H9 (cell line): ENCODE results near the gene BICRAL. TPM values are rescaled to one million over a fixed set of nuclear protein-coding genes. Genes with fewer than 3 reads are reported as not detected.

Experiments used
- DNase-seq: peaks from one replicate; pipeline ENCODE4 v3.0.0-alpha.2; 2017
- H2AFZ ChIP-seq: one replicate; pipeline ENCODE4 v1.6.1; 2013; ENCODE audit warnings: mild to moderate bottlenecking, low read length, control low read depth, moderate library complexity
- H2AK5ac ChIP-seq: 2 replicates; pipeline ENCODE4 v1.6.1; 2013; ENCODE audit warnings: low read length, control low read depth, mixed read lengths; ENCODE audit not compliant: insufficient read length
- H2BK120ac ChIP-seq: one replicate; pipeline ENCODE4 v1.6.1; 2013; ENCODE audit warnings: low read depth, mild to moderate bottlenecking, low read length, control low read depth, inconsistent platforms; ENCODE audit not compliant: poor library complexity, severe bottlenecking
- H2BK12ac ChIP-seq: 2 replicates; pipeline ENCODE4 v1.6.1; 2013; ENCODE audit warnings: low read length, control low read depth, mixed read lengths, low read depth; ENCODE audit not compliant: insufficient read length
- H2BK15ac ChIP-seq: 2 replicates; pipeline ENCODE4 v1.6.1; 2013; ENCODE audit warnings: low read depth, low read length, control low read depth
- H2BK20ac ChIP-seq: one replicate; pipeline ENCODE4 v1.6.1; 2013; ENCODE audit warnings: low read depth, mild to moderate bottlenecking, low read length, control low read depth, inconsistent platforms; ENCODE audit not compliant: poor library complexity, severe bottlenecking
- H2BK5ac ChIP-seq: 2 replicates; pipeline ENCODE4 v1.6.1; 2013; ENCODE audit warnings: low read length, control low read depth, mixed read lengths; ENCODE audit not compliant: insufficient read length
- H3K14ac ChIP-seq: 2 replicates; pipeline ENCODE4 v1.6.1; 2013; ENCODE audit warnings: low read length, control low read depth; ENCODE audit not compliant: insufficient read depth
- H3K18ac ChIP-seq: 2 replicates; pipeline ENCODE4 v1.6.1; 2013; ENCODE audit warnings: low read depth, mild to moderate bottlenecking, mixed read lengths, low read length, control low read depth; ENCODE audit not compliant: insufficient read length
- H3K23ac ChIP-seq: 2 replicates; pipeline ENCODE4 v1.6.1; 2013; ENCODE audit warnings: low read length, control low read depth, mixed read lengths, low read depth; ENCODE audit not compliant: insufficient read length
- H3K23me2 ChIP-seq: 2 replicates; pipeline ENCODE4 v1.6.1; 2013; ENCODE audit warnings: low read depth, mild to moderate bottlenecking, mixed read lengths, low read length, control low read depth; ENCODE audit not compliant: insufficient read length, poor library complexity, severe bottlenecking
- H3K27ac ChIP-seq: 2 replicates; pipeline ENCODE4 v1.5.1; 2013; ENCODE audit warnings: low read length, control low read depth, mixed read lengths, low read depth; ENCODE audit not compliant: insufficient read length
- H3K27me3 ChIP-seq: 2 replicates; pipeline ENCODE4 v1.6.1; 2013; ENCODE audit warnings: low read length, control low read depth, inconsistent platforms; ENCODE audit not compliant: insufficient read depth
- H3K4ac ChIP-seq: 2 replicates; pipeline ENCODE4 v1.6.1; 2013; ENCODE audit warnings: low read depth, mild to moderate bottlenecking, control low read depth, inconsistent platforms, low read length, moderate library complexity
- H3K4me1 ChIP-seq: 2 replicates; pipeline ENCODE4 v1.6.1; 2013; ENCODE audit warnings: low read length, control low read depth, inconsistent platforms; ENCODE audit not compliant: insufficient read depth
- H3K4me2 ChIP-seq: 2 replicates; pipeline ENCODE4 v1.6.1; 2013; ENCODE audit warnings: low read length, control low read depth, mixed read lengths; ENCODE audit not compliant: insufficient read length, insufficient read depth
- H3K56ac ChIP-seq: 2 replicates; pipeline ENCODE4 v1.6.1; 2013; ENCODE audit warnings: low read depth, mild to moderate bottlenecking, mixed read lengths, low read length, control low read depth; ENCODE audit not compliant: insufficient read length
- H3K79me1 ChIP-seq: 2 replicates; pipeline ENCODE4 v1.6.1; 2013; ENCODE audit warnings: low read depth, mild to moderate bottlenecking, moderate library complexity, low read length, control low read depth, inconsistent platforms; ENCODE audit not compliant: insufficient read depth, poor library complexity, severe bottlenecking
- H3K79me2 ChIP-seq: 2 replicates; pipeline ENCODE4 v1.6.1; 2013; ENCODE audit warnings: low read length, control low read depth, inconsistent platforms; ENCODE audit not compliant: insufficient read depth
- H3K9ac ChIP-seq: 2 replicates; pipeline ENCODE4 v1.6.1; 2013; ENCODE audit warnings: low read length, control low read depth, mixed read lengths; ENCODE audit not compliant: insufficient read length; ENCODE audit errors: extremely low read depth
- H3K9me3 ChIP-seq: one replicate; pipeline ENCODE4 v1.6.1; 2013; ENCODE audit warnings: low read depth, low read length, inconsistent platforms; ENCODE audit not compliant: control insufficient read depth
- H3T11ph ChIP-seq: one replicate; pipeline ENCODE4 v1.6.1; 2013; ENCODE audit warnings: mild to moderate bottlenecking, low read length, control low read depth, inconsistent platforms
- H4K20me1 ChIP-seq: one replicate; pipeline ENCODE4 v1.6.1; 2013; ENCODE audit not compliant: control insufficient read depth, insufficient read length, insufficient read depth
- H4K5ac ChIP-seq: 2 replicates; pipeline ENCODE4 v1.6.1; 2013; ENCODE audit warnings: low read depth, mild to moderate bottlenecking, mixed read lengths, low read length, control low read depth; ENCODE audit not compliant: insufficient read length
- H4K8ac ChIP-seq: replicated peaks from 2 replicates; pipeline ENCODE4 v1.6.1; 2013; ENCODE audit warnings: low read length, control low read depth, mixed read lengths, low read depth; ENCODE audit not compliant: insufficient read length
- H4K91ac ChIP-seq: 2 replicates; pipeline ENCODE4 v1.6.1; 2013; ENCODE audit warnings: low read depth, mild to moderate bottlenecking, moderate library complexity, mixed read lengths, low read length, control low read depth; ENCODE audit not compliant: insufficient read length
- H3K27ac Mint-ChIP-seq, 3 experiments: 2 replicates in 2 of 3; 3 replicates in 1 of 3; pipeline ENCODE4 v1.8.0; 2020 to 2021; ENCODE audit warnings: mixed read lengths in 3 of 3, mild to moderate bottlenecking in 1 of 3, moderate library complexity in 1 of 3
- H3K27me3 Mint-ChIP-seq: 2 replicates; pipeline ENCODE4 v1.8.0; 2021; ENCODE audit warnings: low read depth, mild to moderate bottlenecking, moderate library complexity, mixed read lengths
- H3K36me3 Mint-ChIP-seq, 3 experiments: 2 replicates in 2 of 3; 3 replicates in 1 of 3; pipeline ENCODE4 v1.8.0; 2020 to 2021; ENCODE audit warnings: low read depth in 3 of 3, mixed read lengths in 3 of 3; ENCODE audit not compliant: insufficient read depth in 1 of 3
- H3K4me1 Mint-ChIP-seq, 2 experiments: 2 replicates each; pipeline ENCODE4 v1.8.0; 2020; ENCODE audit warnings: mixed read lengths in 2 of 2
- H3K4me3 Mint-ChIP-seq, 2 experiments: 2 replicates in 1 of 2; 3 replicates in 1 of 2; pipeline ENCODE4 v1.8.0; 2020 to 2021; ENCODE audit warnings: mild to moderate bottlenecking in 2 of 2, mixed read lengths in 2 of 2, moderate library complexity in 1 of 2
- H3K9me3 Mint-ChIP-seq, 2 experiments: 2 replicates in 1 of 2; 3 replicates in 1 of 2; pipeline ENCODE4 v1.8.0; 2020; ENCODE audit warnings: mild to moderate bottlenecking in 2 of 2, mixed read lengths in 2 of 2, moderate library complexity in 1 of 2
- WGBS: extraction: QIAGEN DNeasy Blood & Tissue Kit; methylation state at CpG from one replicate; pipeline ENCODE4 v1.1.7; 2013; ENCODE audit warnings: missing lambda C conversion rate, low lambda C conversion rate, mixed read lengths; ENCODE audit not compliant: insufficient read length; ENCODE audit errors: extremely low coverage; 5-methylcytosine and 5-hydroxymethylcytosine counted together
- total RNA-seq: library from RNA; stranded (reverse); gene quantifications from 2 replicates; pipeline ENCODE4 v1.2.1, GENCODE V29; 2021
- TF ChIP-seq, protein P1 (sequence below): fragments of 200-600 bp; sonication (generic); conservative IDR thresholded peaks from 3 replicates; pipeline ENCODE4 v1.8.0; 2021; ENCODE audit warnings: antibody characterized with exemption, mild to moderate bottlenecking

Gene BICRAL
- total RNA-seq, 1 experiment from 2014 or later, result 9.8 TPM

DNA sequence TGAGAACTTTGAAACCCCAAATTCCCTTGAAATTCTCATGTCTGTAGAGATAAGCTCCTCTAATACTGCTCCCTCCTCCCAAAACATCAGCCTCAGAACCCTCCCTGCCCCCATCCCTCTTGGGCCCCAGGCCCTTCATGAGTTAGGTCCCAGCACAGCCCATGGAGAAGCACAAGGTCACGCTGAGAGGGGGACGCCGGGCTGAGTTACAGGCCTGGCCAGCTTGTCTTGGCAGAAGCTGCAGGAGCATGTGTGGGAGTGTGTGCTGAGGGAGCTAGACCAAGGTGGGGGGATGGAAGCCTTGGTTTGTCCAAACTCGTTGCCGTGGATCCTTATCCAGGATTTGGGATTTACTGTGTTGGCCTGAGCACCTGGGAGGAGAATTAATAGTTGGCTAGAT, 125.5 kb downstream of the BICRAL start:
- H3K9me3 Mint-ChIP-seq, result no peaks in the 10 kb centered on the region; a peak in 1 of 5 replicates
- TF ChIP-seq, protein P1, sequence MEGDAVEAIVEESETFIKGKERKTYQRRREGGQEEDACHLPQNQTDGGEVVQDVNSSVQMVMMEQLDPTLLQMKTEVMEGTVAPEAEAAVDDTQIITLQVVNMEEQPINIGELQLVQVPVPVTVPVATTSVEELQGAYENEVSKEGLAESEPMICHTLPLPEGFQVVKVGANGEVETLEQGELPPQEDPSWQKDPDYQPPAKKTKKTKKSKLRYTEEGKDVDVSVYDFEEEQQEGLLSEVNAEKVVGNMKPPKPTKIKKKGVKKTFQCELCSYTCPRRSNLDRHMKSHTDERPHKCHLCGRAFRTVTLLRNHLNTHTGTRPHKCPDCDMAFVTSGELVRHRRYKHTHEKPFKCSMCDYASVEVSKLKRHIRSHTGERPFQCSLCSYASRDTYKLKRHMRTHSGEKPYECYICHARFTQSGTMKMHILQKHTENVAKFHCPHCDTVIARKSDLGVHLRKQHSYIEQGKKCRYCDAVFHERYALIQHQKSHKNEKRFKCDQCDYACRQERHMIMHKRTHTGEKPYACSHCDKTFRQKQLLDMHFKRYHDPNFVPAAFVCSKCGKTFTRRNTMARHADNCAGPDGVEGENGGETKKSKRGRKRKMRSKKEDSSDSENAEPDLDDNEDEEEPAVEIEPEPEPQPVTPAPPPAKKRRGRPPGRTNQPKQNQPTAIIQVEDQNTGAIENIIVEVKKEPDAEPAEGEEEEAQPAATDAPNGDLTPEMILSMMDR, result no peak
- no peak overlapping the region for H4K5ac ChIP-seq
- H3K27me3 Mint-ChIP-seq, result 0 out of 2 replicates have a peak, but pooled peaks cover 1% of the 10 kb centered on the region
- no peak overlapping the region for H4K91ac ChIP-seq
- H3T11ph ChIP-seq, result no peak overlapping the region
- H3K18ac ChIP-seq, result no peak overlapping the region
- no peak overlapping the region for H3K4me2 ChIP-seq
- no peaks in the 10 kb centered on the region for H3K9me3 ChIP-seq
- no peak overlapping the region for H2BK20ac ChIP-seq
- no peak overlapping the region for H2AK5ac ChIP-seq
- no peak overlapping the region for H2BK5ac ChIP-seq
- no peak overlapping the region for H3K56ac ChIP-seq
- no peak overlapping the region for H3K4me3 Mint-ChIP-seq
- no peaks in the 10 kb centered on the region for H3K27me3 ChIP-seq
- H3K23ac ChIP-seq, result no peak overlapping the region
- no peaks in the 10 kb centered on the region for H4K20me1 ChIP-seq
- no peak overlapping the region for H4K8ac ChIP-seq
- no peaks in the 10 kb centered on the region for H3K79me1 ChIP-seq
- no peak overlapping the region for H2AFZ ChIP-seq
- no peak for DNase-seq
- no peaks in the 10 kb centered on the region for H3K4me1 ChIP-seq
- H3K14ac ChIP-seq, result no peak overlapping the region; the same call in 1 of the 2 replicates
- no peak overlapping the region for H3K9ac ChIP-seq
- no peak overlapping the region for H3K27ac ChIP-seq
- no CpG with 5 or more reads among the region's 5 CpGs for WGBS
- H3K79me2 ChIP-seq, result no peaks in the 10 kb centered on the region
- no peak overlapping the region for H3K4ac ChIP-seq
- H3K27ac Mint-ChIP-seq, result no peak overlapping the region
- H3K36me3 Mint-ChIP-seq, result no peaks in the 10 kb centered on the region
- H2BK15ac ChIP-seq, result no peak overlapping the region
- H3K4me1 Mint-ChIP-seq, result peaks cover 7 to 10% of the 10 kb centered on the region in 2 experiments; a peak in 3 of 4 replicates
- no peak overlapping the region for H2BK120ac ChIP-seq
- H3K23me2 ChIP-seq, result no peaks in the 10 kb centered on the region
- H2BK12ac ChIP-seq, result no peak overlapping the region
